ENCODE results near the gene SPX.

DNA sequence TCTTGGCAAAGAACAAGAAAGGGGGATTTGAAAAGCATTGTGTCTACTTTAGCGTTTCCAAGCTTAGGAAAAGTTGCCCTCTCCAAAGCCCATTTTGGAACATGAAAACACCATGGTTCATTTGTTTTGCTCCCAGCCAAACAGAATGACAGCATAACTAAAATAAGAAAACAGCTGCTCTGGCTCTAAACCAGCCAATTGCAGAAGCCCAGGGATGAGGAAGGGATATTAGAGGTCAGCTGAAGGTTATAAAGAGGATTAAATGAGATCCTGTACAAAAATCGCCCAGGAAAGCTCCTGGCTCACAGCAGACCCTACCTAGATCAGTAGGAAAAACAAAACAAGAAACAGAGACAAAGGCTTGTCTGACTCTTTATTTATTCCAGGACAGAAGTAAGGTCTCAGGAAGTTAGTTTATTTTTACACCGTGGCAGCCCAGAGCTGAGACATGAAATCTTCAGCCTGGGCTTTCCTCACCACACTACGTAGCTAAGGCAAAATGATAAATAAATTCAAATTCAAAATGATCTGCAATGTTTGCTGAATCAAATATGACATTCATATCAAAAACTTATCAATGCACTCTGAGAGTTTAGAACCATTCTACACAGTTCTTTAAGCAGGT lies 25.9 kb downstream of the SPX start:
- TF ChIP-seq, protein P1, sequence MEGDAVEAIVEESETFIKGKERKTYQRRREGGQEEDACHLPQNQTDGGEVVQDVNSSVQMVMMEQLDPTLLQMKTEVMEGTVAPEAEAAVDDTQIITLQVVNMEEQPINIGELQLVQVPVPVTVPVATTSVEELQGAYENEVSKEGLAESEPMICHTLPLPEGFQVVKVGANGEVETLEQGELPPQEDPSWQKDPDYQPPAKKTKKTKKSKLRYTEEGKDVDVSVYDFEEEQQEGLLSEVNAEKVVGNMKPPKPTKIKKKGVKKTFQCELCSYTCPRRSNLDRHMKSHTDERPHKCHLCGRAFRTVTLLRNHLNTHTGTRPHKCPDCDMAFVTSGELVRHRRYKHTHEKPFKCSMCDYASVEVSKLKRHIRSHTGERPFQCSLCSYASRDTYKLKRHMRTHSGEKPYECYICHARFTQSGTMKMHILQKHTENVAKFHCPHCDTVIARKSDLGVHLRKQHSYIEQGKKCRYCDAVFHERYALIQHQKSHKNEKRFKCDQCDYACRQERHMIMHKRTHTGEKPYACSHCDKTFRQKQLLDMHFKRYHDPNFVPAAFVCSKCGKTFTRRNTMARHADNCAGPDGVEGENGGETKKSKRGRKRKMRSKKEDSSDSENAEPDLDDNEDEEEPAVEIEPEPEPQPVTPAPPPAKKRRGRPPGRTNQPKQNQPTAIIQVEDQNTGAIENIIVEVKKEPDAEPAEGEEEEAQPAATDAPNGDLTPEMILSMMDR (IDR thresholded peaks at IDR 0.05 in 4 of 5, conservative IDR thresholded peaks at IDR 0.05 in 1 of 5) = no peak
- TF ChIP-seq POLR2A (IDR thresholded peaks at IDR 0.05) = no peak
